COLO668 (cell line): Measurements from ENCODE around the gene HLA-DPB1.

ENCODE experiments used
- DNase-seq: peaks from one replicate; lab custom pipeline; 2025; ENCODE audit not compliant: unreplicated experiment; lab: John Stamatoyannopoulos, UW

The HLA-DPB1 gene

GRCh38 chr6:33128318-33128717 is 52.5 kb downstream of the HLA-DPB1 start:
- no peak for DNase-seq

GRCh38 chr6:33132081-33132524 is 56.3 kb downstream of the HLA-DPB1 start:
- no peak for DNase-seq

GRCh38 chr6:33136310-33136900 is 60.6 kb downstream of the HLA-DPB1 start:
- no peak for DNase-seq
